Measurements from ENCODE around the gene OR1F1.

DNA sequence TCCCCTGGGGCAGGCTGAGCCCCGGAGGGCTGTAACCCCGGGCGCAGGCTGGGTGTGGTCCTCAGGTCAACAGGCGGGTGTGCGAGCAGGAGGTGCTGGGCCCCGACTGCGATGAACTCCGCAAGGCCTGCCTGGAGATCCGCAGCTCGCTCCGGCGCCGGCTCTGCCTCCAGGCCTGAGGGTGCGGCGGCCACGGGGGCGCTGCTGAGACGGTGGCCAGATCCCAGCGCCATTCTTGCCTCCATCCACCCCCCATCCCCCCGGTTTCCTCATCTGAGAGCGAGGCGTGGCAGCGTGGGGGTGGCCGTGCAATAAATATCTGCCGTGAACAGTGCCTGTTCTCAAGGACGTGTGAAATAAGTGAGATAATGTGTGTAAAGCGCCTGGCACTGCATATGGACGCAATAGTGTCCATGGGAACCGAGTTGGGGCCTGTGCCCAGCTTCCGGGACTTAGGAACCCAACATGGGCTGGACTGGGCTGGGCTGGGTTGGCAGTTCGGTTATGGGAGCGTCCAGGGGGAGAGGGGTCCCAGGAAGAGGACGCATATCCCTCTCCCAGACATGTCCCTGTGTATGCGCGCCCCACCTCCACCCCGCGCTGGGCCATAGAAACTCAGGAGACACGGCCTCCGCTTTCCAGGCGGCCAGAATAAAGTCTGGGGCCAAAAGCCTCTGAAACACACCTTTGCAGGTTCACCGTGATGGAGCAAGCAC is 38.2 kb upstream of the OR1F1 start:
- TF ChIP-seq, protein P1, sequence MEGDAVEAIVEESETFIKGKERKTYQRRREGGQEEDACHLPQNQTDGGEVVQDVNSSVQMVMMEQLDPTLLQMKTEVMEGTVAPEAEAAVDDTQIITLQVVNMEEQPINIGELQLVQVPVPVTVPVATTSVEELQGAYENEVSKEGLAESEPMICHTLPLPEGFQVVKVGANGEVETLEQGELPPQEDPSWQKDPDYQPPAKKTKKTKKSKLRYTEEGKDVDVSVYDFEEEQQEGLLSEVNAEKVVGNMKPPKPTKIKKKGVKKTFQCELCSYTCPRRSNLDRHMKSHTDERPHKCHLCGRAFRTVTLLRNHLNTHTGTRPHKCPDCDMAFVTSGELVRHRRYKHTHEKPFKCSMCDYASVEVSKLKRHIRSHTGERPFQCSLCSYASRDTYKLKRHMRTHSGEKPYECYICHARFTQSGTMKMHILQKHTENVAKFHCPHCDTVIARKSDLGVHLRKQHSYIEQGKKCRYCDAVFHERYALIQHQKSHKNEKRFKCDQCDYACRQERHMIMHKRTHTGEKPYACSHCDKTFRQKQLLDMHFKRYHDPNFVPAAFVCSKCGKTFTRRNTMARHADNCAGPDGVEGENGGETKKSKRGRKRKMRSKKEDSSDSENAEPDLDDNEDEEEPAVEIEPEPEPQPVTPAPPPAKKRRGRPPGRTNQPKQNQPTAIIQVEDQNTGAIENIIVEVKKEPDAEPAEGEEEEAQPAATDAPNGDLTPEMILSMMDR (IDR thresholded peaks at IDR 0.05) = peak in 6 of 7 experiments; percentile 9 to 51 (median 32)
- TF ChIP-seq POLR2A (IDR thresholded peaks at IDR 0.05) = peak in 2 of 3 donors; percentile 8 to 31
